ENCODE results near the gene ARHGAP4. TPM values are rescaled to one million over a fixed set of nuclear protein-coding genes. Genes with fewer than 3 reads are reported as not detected.

The ARHGAP4 gene
- total and polyA plus RNA-seq, 2 donors (not counting 3 experiments of a cell fraction or from before 2014, with no cell fraction given): 20.9 to 33.3 TPM

GRCh38 chrX:153944800-153945150 lies 18.7 kb upstream of the ARHGAP4 start:
- no peak overlapping the region for H3K27ac ChIP-seq (ENCODE audit: insufficient read depth, low read depth, low read length)
- no peak overlapping the region for H3K4me3 ChIP-seq (replicated peaks in 1 of 3; ENCODE audit: insufficient read depth in 1 of 3, low read depth in 1 of 3, low read length in 3 of 3)
- intact Hi-C loops (cut with micrococcal nuclease) (no loop called here), dilution Hi-C loops (cut with MboI; ENCODE audit: extremely low pct_ligation_motif_present, low sequenced_read_pairs) (no loop called here)
- no peaks in the 10 kb centered on the region for H3K9me3 ChIP-seq (replicated peaks; ENCODE audit: control insufficient read depth, insufficient read depth, low read length)
- no peak overlapping the region for H3K4me2 ChIP-seq (ENCODE audit: insufficient read depth, low read length)
- no peaks in the 10 kb centered on the region for H3K36me3 ChIP-seq (ENCODE audit: control insufficient read depth in 2 of 2, extremely low read depth in 1 of 2, insufficient read depth in 2 of 2, low read length in 2 of 2)
- CTCF ChIA-PET: interaction anchor here (1.1 to 9.4 kb wide), 3 partner anchors 8 to 69 kb away, joined by 3 to 253 read pairs (median 4); partner anchors contain the start of gene ARHGAP4
- DNase-seq (ENCODE audit: low read depth, low spot score) (no peak), FAIRE-seq (no peak)
- H2AFZ ChIP-seq (ENCODE audit: low read depth, low read length): no peak overlapping the region
- no peaks in the 10 kb centered on the region for H3K27me3 ChIP-seq (ENCODE audit: control insufficient read depth in 2 of 2, insufficient read depth in 2 of 2, low read length in 2 of 2)
- no peaks in the 10 kb centered on the region for H3K79me2 ChIP-seq (ENCODE audit: control insufficient read depth, insufficient read depth, low read length)
- TF ChIP-seq GATA2 (IDR thresholded peaks at IDR 0.05; ENCODE audit: insufficient read depth, insufficient read length, low read depth, low read length): no peak
- no peak for TF ChIP-seq EZH2 (IDR thresholded peaks at IDR 0.05; ENCODE audit: borderline replicate concordance, low read depth, low read length, severe bottlenecking)
- no peak for TF ChIP-seq POLR2AphosphoS5 (IDR thresholded peaks at IDR 0.05; ENCODE audit: insufficient read depth, low read depth, low read length)
- no peaks in the 10 kb centered on the region for H4K20me1 ChIP-seq (replicated peaks; ENCODE audit: control insufficient read depth, extremely low read depth, insufficient read depth, low read length)
- peaks cover 24% of the 10 kb centered on the region for H3K4me1 ChIP-seq (ENCODE audit: control insufficient read depth, extremely low read depth, insufficient read depth, low read length)
- BruUV-seq (replicated peaks): no TSS peak
- POLR2A ChIA-PET: interaction anchor here (0.7 to 1.1 kb wide), 2 partner anchors 9 to 218 kb away, joined by 6 read pairs; no protein-coding TSS in a partner anchor
- no peak overlapping the region for H3K9ac ChIP-seq (replicated peaks; ENCODE audit: extremely low read depth, insufficient read depth, low read length)
- no peaks in the 10 kb centered on the region for H3K9me1 ChIP-seq (replicated peaks; ENCODE audit: control insufficient read depth, extremely low read depth, insufficient read depth, low read length)

- ChIA-PET CTCF (interaction anchor here (1.1 to 9.4 kb wide), 3 partner anchors 8 to 69 kb away, joined by 3 to 253 read pairs (median 4); partner anchors contain the start of gene ARHGAP4), POLR2A (interaction anchor here (1.1 kb wide), 1 partner anchor 9 kb away, joined by 6 read pairs; no protein-coding TSS in a partner anchor)
- no peaks in the 10 kb centered on the region for H4K20me1 ChIP-seq (replicated peaks; ENCODE audit: control insufficient read depth, extremely low read depth, insufficient read depth, low read length)
- H3K9me3 ChIP-seq (replicated peaks; ENCODE audit: control insufficient read depth, insufficient read depth, low read length): no peaks in the 10 kb centered on the region
- TF ChIP-seq CTCF (IDR thresholded peaks at IDR 0.05; ENCODE audit: extremely low read depth in 1 of 2, insufficient read depth in 1 of 2, low read depth in 1 of 2, low read length in 2 of 2): no peak
- no peak for TF ChIP-seq FOS (IDR thresholded peaks at IDR 0.05; ENCODE audit: borderline replicate concordance, insufficient read depth, low read length)
- no peak for TF ChIP-seq POLR2AphosphoS5 (IDR thresholded peaks at IDR 0.05; ENCODE audit: insufficient read depth, low read depth, low read length)
- no peak for TF ChIP-seq JUN (IDR thresholded peaks at IDR 0.05; ENCODE audit: borderline replicate concordance, insufficient read depth, insufficient read length, low read depth)
- TF ChIP-seq MYC (IDR thresholded peaks at IDR 0.05; ENCODE audit: low read depth, low read length): no peak
- TF ChIP-seq EZH2 (IDR thresholded peaks at IDR 0.05; ENCODE audit: borderline replicate concordance, low read depth, low read length, severe bottlenecking): no peak
- no peak for TF ChIP-seq GATA2 (IDR thresholded peaks at IDR 0.05; ENCODE audit: insufficient read depth, insufficient read length, low read depth, low read length)
- TF ChIP-seq MAX (IDR thresholded peaks at IDR 0.05; ENCODE audit: insufficient read depth, insufficient read length): no peak
- TF ChIP-seq POLR2A (IDR thresholded peaks at IDR 0.05; ENCODE audit: low read depth, low read length): no peak
- FAIRE-seq (no peak), DNase-seq (ENCODE audit: low read depth, low spot score) (no peak)
- H3K79me2 ChIP-seq (ENCODE audit: control insufficient read depth, insufficient read depth, low read length): no peaks in the 10 kb centered on the region
- H3K4me1 ChIP-seq (ENCODE audit: control insufficient read depth, extremely low read depth, insufficient read depth, low read length): peaks cover 19% of the 10 kb centered on the region
- no peak within 1 kb of the TSS for H3K9ac ChIP-seq (replicated peaks; ENCODE audit: extremely low read depth, insufficient read depth, low read length)
- no peaks in the 10 kb centered on the region for H3K36me3 ChIP-seq (ENCODE audit: control insufficient read depth in 2 of 2, extremely low read depth in 1 of 2, insufficient read depth in 2 of 2, low read length in 2 of 2)
- H3K4me2 ChIP-seq (ENCODE audit: insufficient read depth, low read length): no peak within 1 kb of the TSS
- no peak within 1 kb of the TSS for H3K27ac ChIP-seq (ENCODE audit: insufficient read depth, low read depth, low read length)
- no peaks in the 10 kb centered on the region for H3K9me1 ChIP-seq (replicated peaks; ENCODE audit: control insufficient read depth, extremely low read depth, insufficient read depth, low read length)
- BruUV-seq (replicated peaks): no TSS peak
- no peaks in the 10 kb centered on the region for H3K27me3 ChIP-seq (ENCODE audit: control insufficient read depth in 2 of 2, insufficient read depth in 2 of 2, low read length in 2 of 2)
- dilution Hi-C loops (cut with MboI; ENCODE audit: extremely low pct_ligation_motif_present, low sequenced_read_pairs) (no loop called here), intact Hi-C loops (cut with micrococcal nuclease) (no loop called here)
- H2AFZ ChIP-seq (ENCODE audit: low read depth, low read length): peak within 1 kb of the TSS; percentile 23
- H3K4me3 ChIP-seq (replicated peaks in 1 of 3; ENCODE audit: insufficient read depth in 1 of 3, low read depth in 1 of 3, low read length in 3 of 3): peak within 1 kb of the TSS in 1 of 3 experiments; percentile 28
These were observed 18.2 kb upstream of the ARHGAP4 start, which contains the start of gene RENBP for GRCh38 chrX:153944140-153944799. RENBP (minus strand) TSS chrX:153944643; CDS start chrX:153944610, 33 bp downstream.

All from endothelial cell of umbilical vein (primary cell).